Naive thymus-derived CD8-positive, alpha-beta T cell (primary cell): Measurements from ENCODE around the gene CLPTM1. TPM values are rescaled to one million over a fixed set of nuclear protein-coding genes. Genes with fewer than 3 reads are reported as not detected.
"Not testable (repeated sequence)": the region's sequence is repeated elsewhere in the genome, so short reads cannot be mapped to it uniquely, and the experiment has no call there.

ENCODE experiments used
- ATAC-seq, 2 donors: fragments of 150-1000 bp; cut with Tn5 transposase in 1 of 2; sonication (Bioruptor Pico), chemical (Tn5 transposase) in 1 of 2; 1 replicate in 1 of 2; 2 replicates in 1 of 2; pipeline ENCODE4 v1.10.0; 2021; ENCODE audit warnings: mild to moderate bottlenecking in 2 of 2, moderate library complexity in 2 of 2
- POLR2A ChIA-PET: fragments of 350-600 bp; sonication (Branson Sonifier 250); formaldehyde crosslinking; loops from one replicate; lab custom pipeline; 2021; ENCODE audit warnings: antibody characterized with exemption; lab: Charles Lee
- DNase-seq, 10 donors: peaks; one replicate each; pipeline versions ENCODE4 v3.0.0 to v3.0.0-alpha.2; 2020 to 2022
- H3K27ac Mint-ChIP-seq, 10 donors: one replicate each; pipeline ENCODE4 v1.8.0; 2020 to 2022; ENCODE audit warnings: mild to moderate bottlenecking in 10 of 10, mixed read lengths in 10 of 10, moderate library complexity in 4 of 10, inconsistent platforms in 1 of 10
- H3K27me3 Mint-ChIP-seq, 5 donors: one replicate each; pipeline ENCODE4 v1.8.0; 2021 to 2022; ENCODE audit warnings: mixed read lengths in 5 of 5
- H3K36me3 Mint-ChIP-seq, 3 donors: one replicate each; pipeline ENCODE4 v1.8.0; 2020 to 2022; ENCODE audit warnings: mixed read lengths in 3 of 3, mild to moderate bottlenecking in 2 of 3, inconsistent platforms in 1 of 3
- H3K4me1 Mint-ChIP-seq, 4 donors: one replicate each; pipeline ENCODE4 v1.8.0; 2021 to 2022; ENCODE audit warnings: mixed read lengths in 4 of 4
- H3K4me3 Mint-ChIP-seq, 10 donors: one replicate each; pipeline ENCODE4 v1.8.0; 2020 to 2022; ENCODE audit warnings: mild to moderate bottlenecking in 10 of 10, mixed read lengths in 10 of 10, moderate library complexity in 6 of 10, inconsistent platforms in 1 of 10
- H3K9me3 Mint-ChIP-seq, 9 donors: one replicate each; pipeline ENCODE4 v1.8.0; 2020 to 2022; ENCODE audit warnings: mixed read lengths in 9 of 9, mild to moderate bottlenecking in 3 of 9, inconsistent platforms in 1 of 9, moderate library complexity in 1 of 9
- polyA plus RNA-seq, 3 donors: library from polyadenylated mRNA; unstranded; fragments of 300-500 nt; fragmentation: Illumina TruSeq; gene quantifications; one replicate each; pipeline ENCODE4 v1.2.3, GENCODE V29; 2021
- total RNA-seq, 8 experiments: library from RNA in 2 of 8; stranded (reverse) in 2 of 8; gene quantifications; one replicate each; pipeline ENCODE4 v1.2.3 and lab custom pipeline; 2021 to 2026

CLPTM1 gene, protein sequence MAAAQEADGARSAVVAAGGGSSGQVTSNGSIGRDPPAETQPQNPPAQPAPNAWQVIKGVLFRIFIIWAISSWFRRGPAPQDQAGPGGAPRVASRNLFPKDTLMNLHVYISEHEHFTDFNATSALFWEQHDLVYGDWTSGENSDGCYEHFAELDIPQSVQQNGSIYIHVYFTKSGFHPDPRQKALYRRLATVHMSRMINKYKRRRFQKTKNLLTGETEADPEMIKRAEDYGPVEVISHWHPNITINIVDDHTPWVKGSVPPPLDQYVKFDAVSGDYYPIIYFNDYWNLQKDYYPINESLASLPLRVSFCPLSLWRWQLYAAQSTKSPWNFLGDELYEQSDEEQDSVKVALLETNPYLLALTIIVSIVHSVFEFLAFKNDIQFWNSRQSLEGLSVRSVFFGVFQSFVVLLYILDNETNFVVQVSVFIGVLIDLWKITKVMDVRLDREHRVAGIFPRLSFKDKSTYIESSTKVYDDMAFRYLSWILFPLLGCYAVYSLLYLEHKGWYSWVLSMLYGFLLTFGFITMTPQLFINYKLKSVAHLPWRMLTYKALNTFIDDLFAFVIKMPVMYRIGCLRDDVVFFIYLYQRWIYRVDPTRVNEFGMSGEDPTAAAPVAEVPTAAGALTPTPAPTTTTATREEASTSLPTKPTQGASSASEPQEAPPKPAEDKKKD
- total RNA-seq = 10 to 100 TPM; 73.8 to 76.0 TPM
- polyA plus RNA-seq = 10 to 100 TPM; 13.2 to 20.6 (median 14.9) TPM
- total RNA-seq (lab: John Stamatoyannopoulos, UW) = 23.6 to 72.5 (median 45.4) reads per million in 6 experiments

DNA sequence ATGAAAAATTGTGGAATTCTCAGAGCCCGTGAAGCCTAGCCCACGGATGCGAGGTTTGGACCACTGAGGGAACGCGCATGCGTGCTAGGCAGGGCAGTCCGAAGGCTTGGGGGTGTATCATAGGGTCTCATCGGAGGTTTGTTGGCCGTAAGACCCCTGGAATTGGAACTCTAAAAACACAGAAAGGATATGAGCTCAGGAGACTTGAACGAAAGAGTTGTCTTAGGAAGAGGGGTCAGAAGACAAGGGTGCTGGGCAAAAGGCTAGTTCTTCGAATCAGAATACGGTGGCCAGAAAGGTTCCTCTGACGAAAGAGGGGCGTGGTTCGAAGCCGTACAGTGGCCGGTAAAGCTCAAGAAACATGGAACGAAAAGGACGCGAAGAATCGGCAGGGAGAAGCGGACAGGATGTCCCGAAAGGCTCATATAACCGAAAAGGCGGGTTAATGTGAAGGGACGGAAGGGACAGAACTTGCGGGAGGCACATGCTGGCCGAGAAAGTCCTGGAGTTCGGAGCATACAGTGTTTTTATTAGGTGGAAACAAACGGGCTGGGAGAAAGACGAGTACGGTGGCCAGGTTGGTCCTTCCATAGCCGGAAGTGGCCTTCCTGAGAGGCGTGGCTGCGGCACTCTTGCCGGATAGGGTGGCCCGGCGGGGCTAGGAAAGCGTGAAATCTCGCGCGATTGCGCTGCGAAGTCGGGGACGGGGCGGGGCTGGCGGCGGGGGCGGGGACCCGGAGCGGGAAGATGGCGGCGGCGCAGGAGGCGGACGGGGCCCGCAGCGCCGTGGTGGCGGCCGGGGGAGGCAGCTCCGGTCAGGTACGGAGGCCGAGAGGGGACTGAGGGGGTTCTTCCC is at the start of gene CLPTM1:
CLPTM1 (plus strand) TSS at position 732 of the 856 bp plus-strand sequence; CDS start at position 748, 16 bp downstream.
- Mint-ChIP-seq H3K27ac (peak within 1 kb of the TSS; percentile 94 to 99 (median 98)), H3K4me1 (peaks cover 25 to 60% (median 47%) of the 10 kb centered on the region in 4 donors), H3K36me3 (peaks cover 0 to 15% (median 0%) of the 10 kb centered on the region in 3 donors), H3K9me3 (no peaks in the 10 kb centered on the region), H3K27me3 (no peaks in the 10 kb centered on the region), H3K4me3 (peak within 1 kb of the TSS; percentile 94 to 100 (median 97))
- POLR2A ChIA-PET = interaction anchor here (0.8 to 2.4 kb wide), 10 partner anchors 11 to 451 kb away, joined by 3 to 16 read pairs (median 4); partner anchors contain the start of genes BLOC1S3, CLASRP, RELB and TOMM40
- DNase-seq (peak; percentile 93 to 98 (median 96)), ATAC-seq (peak; percentile 91 to 95)

DNA sequence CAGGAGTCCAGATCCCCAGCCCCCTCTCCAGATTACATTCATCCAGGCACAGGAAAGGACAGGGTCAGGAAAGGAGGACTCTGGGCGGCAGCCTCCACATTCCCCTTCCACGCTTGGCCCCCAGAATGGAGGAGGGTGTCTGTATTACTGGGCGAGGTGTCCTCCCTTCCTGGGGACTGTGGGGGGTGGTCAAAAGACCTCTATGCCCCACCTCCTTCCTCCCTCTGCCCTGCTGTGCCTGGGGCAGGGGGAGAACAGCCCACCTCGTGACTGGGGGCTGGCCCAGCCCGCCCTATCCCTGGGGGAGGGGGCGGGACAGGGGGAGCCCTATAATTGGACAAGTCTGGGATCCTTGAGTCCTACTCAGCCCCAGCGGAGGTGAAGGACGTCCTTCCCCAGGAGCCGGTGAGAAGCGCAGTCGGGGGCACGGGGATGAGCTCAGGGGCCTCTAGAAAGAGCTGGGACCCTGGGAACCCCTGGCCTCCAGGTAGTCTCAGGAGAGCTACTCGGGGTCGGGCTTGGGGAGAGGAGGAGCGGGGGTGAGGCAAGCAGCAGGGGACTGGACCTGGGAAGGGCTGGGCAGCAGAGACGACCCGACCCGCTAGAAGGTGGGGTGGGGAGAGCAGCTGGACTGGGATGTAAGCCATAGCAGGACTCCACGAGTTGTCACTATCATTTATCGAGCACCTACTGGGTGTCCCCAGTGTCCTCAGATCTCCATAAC is 49.6 kb upstream of the CLPTM1 start, which contains the start of gene APOE:
APOE (plus strand) TSS at position 360 of the 724 bp plus-strand sequence. CDS start 829 bp downstream, outside the sequence.
- Mint-ChIP-seq H3K36me3 (peaks cover 0 to 29% (median 0%) of the 10 kb centered on the region in 3 donors), H3K4me1 (peaks cover 5 to 19% (median 14%) of the 10 kb centered on the region in 4 donors), H3K27ac (peak within 1 kb of the TSS in 1 of 10 donors; percentile 14), H3K27me3 (peaks cover 7 to 32% (median 15%) of the 10 kb centered on the region in 5 donors), H3K4me3 (peak within 1 kb of the TSS in 4 of 10 donors; percentile 15 to 74 (median 24)), H3K9me3 (no peaks in the 10 kb centered on the region)
- DNase-seq (no peak), ATAC-seq (peak; percentile 12 to 21)
- POLR2A ChIA-PET = interaction anchor here (0.5 to 1.2 kb wide), 3 partner anchors 12 to 467 kb away, joined by 3 to 7 read pairs (median 5); partner anchors contain the start of gene TOMM40

DNA sequence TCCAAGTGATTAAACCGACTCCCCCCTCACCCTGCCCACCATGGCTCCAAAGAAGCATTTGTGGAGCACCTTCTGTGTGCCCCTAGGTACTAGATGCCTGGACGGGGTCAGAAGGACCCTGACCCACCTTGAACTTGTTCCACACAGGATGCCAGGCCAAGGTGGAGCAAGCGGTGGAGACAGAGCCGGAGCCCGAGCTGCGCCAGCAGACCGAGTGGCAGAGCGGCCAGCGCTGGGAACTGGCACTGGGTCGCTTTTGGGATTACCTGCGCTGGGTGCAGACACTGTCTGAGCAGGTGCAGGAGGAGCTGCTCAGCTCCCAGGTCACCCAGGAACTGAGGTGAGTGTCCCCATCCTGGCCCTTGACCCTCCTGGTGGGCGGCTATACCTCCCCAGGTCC is 47.6 kb upstream of the CLPTM1 start:
- POLR2A ChIA-PET = interaction anchor here (0.6 kb wide), 1 partner anchor 9 kb away, joined by 8 read pairs; no protein-coding TSS in a partner anchor
- Mint-ChIP-seq H3K4me1 (peaks cover 5 to 19% (median 13%) of the 10 kb centered on the region in 4 donors), H3K9me3 (no peaks in the 10 kb centered on the region), H3K27me3 (peaks cover 10 to 42% (median 18%) of the 10 kb centered on the region in 5 donors), H3K36me3 (peaks cover 0 to 11% (median 0%) of the 10 kb centered on the region in 3 donors), H3K4me3 (no peak overlapping the region), H3K27ac (no peak overlapping the region)
- DNase-seq (no peak), ATAC-seq (no peak)

DNA sequence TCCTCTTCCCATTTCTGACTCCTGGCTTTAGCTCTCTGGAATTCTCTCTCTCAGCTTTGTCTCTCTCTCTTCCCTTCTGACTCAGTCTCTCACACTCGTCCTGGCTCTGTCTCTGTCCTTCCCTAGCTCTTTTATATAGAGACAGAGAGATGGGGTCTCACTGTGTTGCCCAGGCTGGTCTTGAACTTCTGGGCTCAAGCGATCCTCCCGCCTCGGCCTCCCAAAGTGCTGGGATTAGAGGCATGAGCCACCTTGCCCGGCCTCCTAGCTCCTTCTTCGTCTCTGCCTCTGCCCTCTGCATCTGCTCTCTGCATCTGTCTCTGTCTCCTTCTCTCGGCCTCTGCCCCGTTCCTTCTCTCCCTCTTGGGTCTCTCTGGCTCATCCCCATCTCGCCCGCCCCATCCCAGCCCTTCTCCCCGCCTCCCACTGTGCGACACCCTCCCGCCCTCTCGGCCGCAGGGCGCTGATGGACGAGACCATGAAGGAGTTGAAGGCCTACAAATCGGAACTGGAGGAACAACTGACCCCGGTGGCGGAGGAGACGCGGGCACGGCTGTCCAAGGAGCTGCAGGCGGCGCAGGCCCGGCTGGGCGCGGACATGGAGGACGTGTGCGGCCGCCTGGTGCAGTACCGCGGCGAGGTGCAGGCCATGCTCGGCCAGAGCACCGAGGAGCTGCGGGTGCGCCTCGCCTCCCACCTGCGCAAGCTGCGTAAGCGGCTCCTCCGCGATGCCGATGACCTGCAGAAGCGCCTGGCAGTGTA is 46.9 kb upstream of the CLPTM1 start:
- H3K36me3 Mint-ChIP-seq = peaks cover 0 to 8% (median 0%) of the 10 kb centered on the region in 3 donors
- no peak overlapping the region for H3K4me3 Mint-ChIP-seq
- H3K27ac Mint-ChIP-seq = no peak overlapping the region
- ATAC-seq (no peak), DNase-seq (no peak)
- H3K27me3 Mint-ChIP-seq = peaks cover 12 to 49% (median 23%) of the 10 kb centered on the region in 5 donors
- peaks cover 8 to 19% (median 12%) of the 10 kb centered on the region in 4 donors for H3K4me1 Mint-ChIP-seq
- POLR2A ChIA-PET = interaction anchor here (0.5 to 0.6 kb wide), 2 partner anchors 8 to 402 kb away, joined by 6 to 8 read pairs; no protein-coding TSS in a partner anchor
- no peaks in the 10 kb centered on the region for H3K9me3 Mint-ChIP-seq

DNA sequence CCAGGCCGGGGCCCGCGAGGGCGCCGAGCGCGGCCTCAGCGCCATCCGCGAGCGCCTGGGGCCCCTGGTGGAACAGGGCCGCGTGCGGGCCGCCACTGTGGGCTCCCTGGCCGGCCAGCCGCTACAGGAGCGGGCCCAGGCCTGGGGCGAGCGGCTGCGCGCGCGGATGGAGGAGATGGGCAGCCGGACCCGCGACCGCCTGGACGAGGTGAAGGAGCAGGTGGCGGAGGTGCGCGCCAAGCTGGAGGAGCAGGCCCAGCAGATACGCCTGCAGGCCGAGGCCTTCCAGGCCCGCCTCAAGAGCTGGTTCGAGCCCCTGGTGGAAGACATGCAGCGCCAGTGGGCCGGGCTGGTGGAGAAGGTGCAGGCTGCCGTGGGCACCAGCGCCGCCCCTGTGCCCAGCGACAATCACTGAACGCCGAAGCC is 46.3 kb upstream of the CLPTM1 start:
- Mint-ChIP-seq H3K27ac (peak overlapping the region in 1 of 10 donors; percentile 76), H3K27me3 (peaks cover 12 to 55% (median 26%) of the 10 kb centered on the region in 5 donors)
- no peak for ATAC-seq

DNA sequence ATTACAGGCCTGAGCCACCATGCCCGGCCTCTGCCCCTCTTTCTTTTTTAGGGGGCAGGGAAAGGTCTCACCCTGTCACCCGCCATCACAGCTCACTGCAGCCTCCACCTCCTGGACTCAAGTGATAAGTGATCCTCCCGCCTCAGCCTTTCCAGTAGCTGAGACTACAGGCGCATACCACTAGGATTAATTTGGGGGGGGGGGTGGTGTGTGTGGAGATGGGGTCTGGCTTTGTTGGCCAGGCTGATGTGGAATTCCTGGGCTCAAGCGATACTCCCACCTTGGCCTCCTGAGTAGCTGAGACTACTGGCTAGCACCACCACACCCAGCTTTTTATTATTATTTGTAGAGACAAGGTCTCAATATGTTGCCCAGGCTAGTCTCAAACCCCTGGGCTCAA is 45.4 kb upstream of the CLPTM1 start:
- DNase-seq (no peak), ATAC-seq (no peak)
- peaks cover 12 to 25% (median 18%) of the 10 kb centered on the region in 4 donors for H3K4me1 Mint-ChIP-seq
- H3K27me3 Mint-ChIP-seq = peaks cover 17 to 63% (median 31%) of the 10 kb centered on the region in 5 donors
- no peaks in the 10 kb centered on the region for H3K9me3 Mint-ChIP-seq
- POLR2A ChIA-PET = no interaction called here
- no peak overlapping the region for H3K4me3 Mint-ChIP-seq
- peaks cover 0 to 3% (median 0%) of the 10 kb centered on the region in 3 donors for H3K36me3 Mint-ChIP-seq
- H3K27ac Mint-ChIP-seq = peak overlapping the region in 1 of 10 donors; percentile 76

More for the DNA sequence above, 46.3 kb upstream of the CLPTM1 start:
- DNase-seq = no peak
- peaks cover 8 to 19% (median 11%) of the 10 kb centered on the region in 4 donors for H3K4me1 Mint-ChIP-seq
- no peak overlapping the region for H3K4me3 Mint-ChIP-seq
- no peaks in the 10 kb centered on the region for H3K9me3 Mint-ChIP-seq
- peaks cover 0 to 3% (median 0%) of the 10 kb centered on the region in 3 donors for H3K36me3 Mint-ChIP-seq
- POLR2A ChIA-PET = interaction anchor here (0.5 kb wide), 1 partner anchor 401 kb away, joined by 6 read pairs; no protein-coding TSS in a partner anchor

DNA sequence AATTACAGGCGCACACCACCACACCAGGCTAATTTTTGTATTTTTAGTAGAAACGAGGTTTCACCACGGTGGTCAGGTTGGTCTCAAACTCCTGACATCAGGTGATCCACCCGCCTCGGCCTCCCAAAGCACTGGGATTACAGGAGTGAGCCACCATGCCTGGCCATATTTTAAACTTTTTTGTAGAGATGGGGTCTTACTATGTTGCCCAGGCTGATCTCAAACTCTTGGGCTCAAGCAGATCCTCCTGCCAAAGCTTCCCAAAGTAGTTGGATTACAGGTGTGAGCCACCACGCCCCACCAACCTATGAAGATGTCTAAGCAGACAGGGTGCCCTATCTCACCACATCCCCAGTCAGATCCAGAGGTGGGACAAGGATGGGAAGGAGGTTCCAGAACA is 43.3 kb upstream of the CLPTM1 start:
- Mint-ChIP-seq H3K4me3 (peak overlapping the region in 1 of 10 donors; percentile 6), H3K4me1 (peaks cover 7 to 12% (median 10%) of the 10 kb centered on the region in 4 donors), H3K27ac (peak overlapping the region in 1 of 10 donors; percentile 83), H3K27me3 (peaks cover 13 to 51% (median 23%) of the 10 kb centered on the region in 5 donors)
- H3K36me3 Mint-ChIP-seq, POLR2A ChIA-PET, ATAC-seq, DNase-seq, H3K9me3 Mint-ChIP-seq: not testable (repeated sequence)

DNA sequence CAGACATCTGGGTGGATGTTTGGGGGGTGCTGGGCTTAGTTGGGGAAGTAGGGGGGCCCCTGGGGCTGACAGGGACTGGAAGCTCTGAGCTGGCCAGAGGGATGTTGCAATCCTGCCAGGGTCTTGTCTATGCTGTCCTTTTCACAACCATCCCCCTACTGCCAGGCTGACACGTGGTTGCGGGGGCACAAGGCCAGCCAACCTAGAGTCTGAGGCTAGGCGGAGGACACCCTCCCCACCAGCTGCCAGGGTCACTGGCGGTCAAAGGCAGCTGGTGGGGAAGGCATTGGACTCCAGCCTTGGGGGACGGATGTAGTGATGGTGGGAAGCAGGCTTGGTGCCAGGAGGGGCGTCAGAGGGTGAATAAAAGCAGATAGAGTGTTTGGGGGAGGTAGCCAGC is 42.3 kb upstream of the CLPTM1 start:
- Mint-ChIP-seq H3K27me3 (peaks cover 13 to 43% (median 22%) of the 10 kb centered on the region in 5 donors), H3K27ac (no peak overlapping the region), H3K36me3 (peaks cover 0 to 2% (median 0%) of the 10 kb centered on the region in 3 donors), H3K4me3 (peak overlapping the region in 1 of 10 donors; percentile 7), H3K9me3 (no peaks in the 10 kb centered on the region), H3K4me1 (peaks cover 7 to 12% (median 9%) of the 10 kb centered on the region in 4 donors)
- POLR2A ChIA-PET = no interaction called here
- DNase-seq (no peak), ATAC-seq (no peak)

DNA sequence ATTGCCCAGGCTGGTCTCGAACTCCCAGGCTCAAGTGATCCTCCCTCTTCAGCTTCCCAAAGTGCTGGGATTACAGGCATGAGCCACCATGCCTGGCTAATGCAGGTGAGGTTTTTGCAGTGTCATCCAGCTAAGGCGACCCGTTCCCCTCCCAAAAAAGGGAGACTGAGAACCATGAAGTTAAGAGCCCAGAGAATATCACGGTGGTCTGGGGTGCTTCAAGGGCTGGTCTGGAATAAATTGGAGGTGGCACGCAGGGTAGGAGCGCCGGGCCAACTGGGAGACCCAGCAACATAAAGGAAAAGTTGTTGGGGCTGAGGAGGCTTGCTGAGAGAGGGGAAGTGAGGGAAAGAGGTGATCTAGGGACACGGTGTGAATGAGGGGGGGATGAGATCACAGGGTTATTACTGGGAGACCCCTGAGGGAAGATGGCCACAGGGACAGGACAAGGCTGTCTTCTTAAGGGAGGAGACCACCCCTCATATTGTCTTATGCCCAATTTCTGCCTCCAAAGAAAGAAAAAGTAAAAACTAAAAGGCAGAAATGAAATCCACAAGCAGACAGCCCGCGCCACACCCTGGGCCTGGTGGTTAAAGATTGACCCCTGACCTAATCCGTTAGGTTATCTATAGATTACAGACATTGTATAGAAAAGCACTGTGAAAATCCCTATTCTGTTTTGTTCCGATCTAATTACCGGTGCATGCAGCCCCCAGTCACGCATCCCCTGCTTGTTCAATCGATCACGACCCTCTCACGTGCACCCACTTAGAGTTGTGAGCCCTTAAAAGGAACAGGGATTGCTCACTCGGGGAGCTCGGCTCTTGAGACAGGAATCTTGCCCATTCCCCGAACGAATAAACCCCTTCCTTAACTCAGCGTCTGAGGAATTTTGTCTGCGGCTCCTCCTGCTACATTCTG is 41.4 kb upstream of the CLPTM1 start:
- Mint-ChIP-seq H3K4me1 (peaks cover 7 to 12% (median 9%) of the 10 kb centered on the region in 4 donors), H3K27ac (peak overlapping the region in 2 of 10 donors; percentile 70 to 72)
- not testable (repeated sequence) for ATAC-seq

More for the DNA sequence above, 41.4 kb upstream of the CLPTM1 start:
- H3K27me3 Mint-ChIP-seq = peaks cover 11 to 37% (median 19%) of the 10 kb centered on the region in 5 donors
- H3K36me3 Mint-ChIP-seq, H3K9me3 Mint-ChIP-seq, DNase-seq: not testable (repeated sequence)
- H3K4me3 Mint-ChIP-seq = peak overlapping the region; percentile 37 to 91 (median 87)
- POLR2A ChIA-PET = interaction anchor here (0.6 kb wide), 1 partner anchor 129 kb away, joined by 4 read pairs; no protein-coding TSS in a partner anchor
